ENCODE data around the gene KICS2. TPM values are rescaled to one million over a fixed set of nuclear protein-coding genes. Genes with fewer than 3 reads are reported as not detected.

Gene KICS2
- polyA plus RNA-seq, 1 experiment: 3.3 TPM

GRCh38 chr12:64261813-64262212, 39.7 kb upstream of the KICS2 start:
- H3K27ac ChIP-seq (ENCODE audit: low read depth, low read length): no peak overlapping the region
- DNase-seq (ENCODE audit: low read depth, low spot score): no peak
- CTCF ChIA-PET: interaction anchor here (0.7 to 0.9 kb wide), 2 partner anchors 118 to 418 kb away, joined by 3 read pairs; no protein-coding TSS in a partner anchor
- no peaks in the 10 kb centered on the region for H3K27me3 ChIP-seq (ENCODE audit: control insufficient read depth, insufficient read depth, low read length)
- TF ChIP-seq CTCF (IDR thresholded peaks at IDR 0.05; ENCODE audit: low read depth, low read length): no peak
- POLR2A ChIA-PET: interaction anchor here (0.6 kb wide), 1 partner anchor 21 kb away, joined by 3 read pairs; no protein-coding TSS in a partner anchor
- no peak overlapping the region for H3K4me3 ChIP-seq (ENCODE audit: low read depth, low read length)
- no peaks in the 10 kb centered on the region for H3K9me3 ChIP-seq (ENCODE audit: control insufficient read depth, insufficient read depth, low read length)

- DNase-seq (ENCODE audit: low read depth, low spot score): no peak
- no peaks in the 10 kb centered on the region for H3K9me3 ChIP-seq (ENCODE audit: control insufficient read depth, insufficient read depth, low read length)
- ChIA-PET POLR2A (no interaction called here), CTCF (interaction anchor here (0.7 to 6.1 kb wide), 5 partner anchors 16 to 436 kb away, joined by 4 to 95 read pairs (median 4); no protein-coding TSS in a partner anchor)
- H3K27me3 ChIP-seq (ENCODE audit: control insufficient read depth, insufficient read depth, low read length): no peaks in the 10 kb centered on the region
- H3K4me3 ChIP-seq (ENCODE audit: low read depth, low read length): no peak overlapping the region
- TF ChIP-seq CTCF (IDR thresholded peaks at IDR 0.05; ENCODE audit: low read depth, low read length): no peak
- H3K27ac ChIP-seq (ENCODE audit: low read depth, low read length): no peak overlapping the region
Observed at GRCh38 chr12:64258576-64258975, 36.5 kb upstream of the KICS2 start.

GRCh38 chr12:64256166-64256800, 34.2 kb upstream of the KICS2 start:
- ChIA-PET CTCF (interaction anchor here (0.6 to 6.1 kb wide), 25 partner anchors 12 to 454 kb away, joined by 3 to 95 read pairs (median 4); partner anchors contain the start of gene SRGAP1), POLR2A (no interaction called here)
- peak; percentile 27 for DNase-seq (ENCODE audit: low read depth, low spot score)
- no peaks in the 10 kb centered on the region for H3K27me3 ChIP-seq (ENCODE audit: control insufficient read depth, insufficient read depth, low read length)
- no peak overlapping the region for H3K27ac ChIP-seq (ENCODE audit: low read depth, low read length)
- no peak overlapping the region for H3K4me3 ChIP-seq (ENCODE audit: low read depth, low read length)
- TF ChIP-seq CTCF (IDR thresholded peaks at IDR 0.05; ENCODE audit: low read depth, low read length): peak; percentile 67
- no peaks in the 10 kb centered on the region for H3K9me3 ChIP-seq (ENCODE audit: control insufficient read depth, insufficient read depth, low read length)

GRCh38 chr12:64255249-64255648, 33.2 kb upstream of the KICS2 start:
- POLR2A ChIA-PET: no interaction called here
- no peak for TF ChIP-seq CTCF (IDR thresholded peaks at IDR 0.05; ENCODE audit: low read depth, low read length)
- CTCF ChIA-PET: interaction anchor here (0.6 to 6.1 kb wide), 5 partner anchors 388 to 429 kb away, joined by 3 to 95 read pairs (median 24); partner anchors contain the start of gene SRGAP1
- Histone ChIP-seq H3K9me3 (ENCODE audit: control insufficient read depth, insufficient read depth, low read length) (no peaks in the 10 kb centered on the region), H3K4me3 (ENCODE audit: low read depth, low read length) (no peak overlapping the region), H3K27me3 (ENCODE audit: control insufficient read depth, insufficient read depth, low read length) (no peaks in the 10 kb centered on the region), H3K27ac (ENCODE audit: low read depth, low read length) (no peak overlapping the region)
- no peak for DNase-seq (ENCODE audit: low read depth, low spot score)

GRCh38 chr12:64253356-64253755, 31.3 kb upstream of the KICS2 start:
- Histone ChIP-seq H3K27ac (ENCODE audit: low read depth, low read length) (no peak overlapping the region), H3K9me3 (ENCODE audit: control insufficient read depth, insufficient read depth, low read length) (no peaks in the 10 kb centered on the region), H3K27me3 (ENCODE audit: control insufficient read depth, insufficient read depth, low read length) (no peaks in the 10 kb centered on the region), H3K4me3 (ENCODE audit: low read depth, low read length) (no peak overlapping the region)
- DNase-seq (ENCODE audit: low read depth, low spot score): no peak
- ChIA-PET POLR2A (no interaction called here), CTCF (interaction anchor here (1.2 kb wide), 1 partner anchor 414 kb away, joined by 3 read pairs; no protein-coding TSS in a partner anchor)
- no peak for TF ChIP-seq CTCF (IDR thresholded peaks at IDR 0.05; ENCODE audit: low read depth, low read length)
